ENCODE measurements around the gene TNFSF9. TPM values are rescaled to one million over a fixed set of nuclear protein-coding genes. Genes with fewer than 3 reads are reported as not detected.

TNFSF9 gene
- total RNA-seq, 1 donor from 2014 or later: 2.3 TPM

DNA sequence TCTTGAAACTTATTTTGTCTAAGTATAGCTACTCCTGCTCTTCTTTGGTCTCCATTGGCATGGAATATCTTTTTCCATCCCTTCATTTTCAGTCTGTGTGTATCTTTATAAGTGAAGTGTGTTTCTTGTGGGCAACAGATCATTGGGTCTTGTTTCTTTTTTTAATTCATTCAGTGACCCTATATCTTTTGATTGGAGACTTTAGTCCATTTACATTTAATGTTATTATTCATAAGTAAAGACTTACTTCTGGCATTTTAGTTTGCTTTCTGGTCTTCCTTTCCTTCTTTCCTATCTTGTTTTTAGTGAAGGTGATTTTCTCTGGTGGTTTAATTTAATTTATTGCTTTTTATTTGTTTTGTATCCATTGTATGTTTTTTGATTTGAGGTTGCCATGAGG lies 40.3 kb downstream of the TNFSF9 start:
- H3K79me2 ChIP-seq (ENCODE audit: insufficient read depth, low read length): no peaks in the 10 kb centered on the region
- H3K4me1 Mint-ChIP-seq (ENCODE audit: low read depth, unreplicated experiment): no peaks in the 10 kb centered on the region
- FAIRE-seq: no peak

GRCh38 chr19:6572217-6572616 lies 41.4 kb downstream of the TNFSF9 start:
- H3K4me1 Mint-ChIP-seq (ENCODE audit: low read depth, unreplicated experiment): no peaks in the 10 kb centered on the region
- FAIRE-seq (no peak), DNase-seq (ENCODE audit: low read depth) (no peak)
- no peak for TF ChIP-seq EZH2 (IDR thresholded peaks at IDR 0.05; ENCODE audit: insufficient read depth, low read length)
- TF ChIP-seq, protein P1, sequence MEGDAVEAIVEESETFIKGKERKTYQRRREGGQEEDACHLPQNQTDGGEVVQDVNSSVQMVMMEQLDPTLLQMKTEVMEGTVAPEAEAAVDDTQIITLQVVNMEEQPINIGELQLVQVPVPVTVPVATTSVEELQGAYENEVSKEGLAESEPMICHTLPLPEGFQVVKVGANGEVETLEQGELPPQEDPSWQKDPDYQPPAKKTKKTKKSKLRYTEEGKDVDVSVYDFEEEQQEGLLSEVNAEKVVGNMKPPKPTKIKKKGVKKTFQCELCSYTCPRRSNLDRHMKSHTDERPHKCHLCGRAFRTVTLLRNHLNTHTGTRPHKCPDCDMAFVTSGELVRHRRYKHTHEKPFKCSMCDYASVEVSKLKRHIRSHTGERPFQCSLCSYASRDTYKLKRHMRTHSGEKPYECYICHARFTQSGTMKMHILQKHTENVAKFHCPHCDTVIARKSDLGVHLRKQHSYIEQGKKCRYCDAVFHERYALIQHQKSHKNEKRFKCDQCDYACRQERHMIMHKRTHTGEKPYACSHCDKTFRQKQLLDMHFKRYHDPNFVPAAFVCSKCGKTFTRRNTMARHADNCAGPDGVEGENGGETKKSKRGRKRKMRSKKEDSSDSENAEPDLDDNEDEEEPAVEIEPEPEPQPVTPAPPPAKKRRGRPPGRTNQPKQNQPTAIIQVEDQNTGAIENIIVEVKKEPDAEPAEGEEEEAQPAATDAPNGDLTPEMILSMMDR (IDR thresholded peaks at IDR 0.05; ENCODE audit: insufficient read depth, low read depth, low read length): no peak
- H3K27me3 Mint-ChIP-seq (ENCODE audit: low read depth, unreplicated experiment): no peaks in the 10 kb centered on the region
- Histone ChIP-seq H3K36me3 (ENCODE audit: insufficient read depth, low read length) (no peaks in the 10 kb centered on the region), H3K79me2 (ENCODE audit: insufficient read depth, low read length) (no peaks in the 10 kb centered on the region), H3K9ac (ENCODE audit: low read length) (no peak overlapping the region), H3K4me1 (ENCODE audit: insufficient read depth, low read length) (no peaks in the 10 kb centered on the region), H2AFZ (ENCODE audit: low read depth, low read length) (no peak overlapping the region), H3K4me2 (ENCODE audit: low read length) (no peak overlapping the region), H4K20me1 (ENCODE audit: insufficient read depth, low read length) (no peaks in the 10 kb centered on the region), H3K4me3 (ENCODE audit: insufficient read depth, low read depth, low read length) (no peak overlapping the region), H3K9me3 (ENCODE audit: insufficient read depth, low read depth, low read length) (no peaks in the 10 kb centered on the region), H3K27ac (ENCODE audit: low read depth, low read length) (no peak overlapping the region), H3K27me3 (ENCODE audit: insufficient read depth, low read length) (no peaks in the 10 kb centered on the region)
- H3K4me3 Mint-ChIP-seq (ENCODE audit: unreplicated experiment): no peak overlapping the region
- H3K9me3 Mint-ChIP-seq (ENCODE audit: unreplicated experiment): peaks cover 2% of the 10 kb centered on the region
- H3K36me3 Mint-ChIP-seq (ENCODE audit: low read depth, unreplicated experiment): no peaks in the 10 kb centered on the region
- no peak overlapping the region for H3K27ac Mint-ChIP-seq (ENCODE audit: unreplicated experiment)

More for the DNA sequence above, 40.3 kb downstream of the TNFSF9 start:
- peaks cover 2% of the 10 kb centered on the region for H3K9me3 Mint-ChIP-seq (ENCODE audit: unreplicated experiment)
- Histone ChIP-seq H3K27ac (ENCODE audit: low read depth, low read length) (no peak overlapping the region), H3K9ac (ENCODE audit: low read length) (no peak overlapping the region), H3K4me2 (ENCODE audit: low read length) (no peak overlapping the region), H3K4me1 (ENCODE audit: insufficient read depth, low read length) (no peaks in the 10 kb centered on the region), H3K9me3 (ENCODE audit: insufficient read depth, low read depth, low read length) (no peaks in the 10 kb centered on the region), H2AFZ (ENCODE audit: low read depth, low read length) (no peak overlapping the region), H4K20me1 (ENCODE audit: insufficient read depth, low read length) (no peaks in the 10 kb centered on the region), H3K36me3 (ENCODE audit: insufficient read depth, low read length) (no peaks in the 10 kb centered on the region), H3K4me3 (ENCODE audit: insufficient read depth, low read depth, low read length) (no peak overlapping the region), H3K27me3 (ENCODE audit: insufficient read depth, low read length) (no peaks in the 10 kb centered on the region)
- TF ChIP-seq, protein P1 (IDR thresholded peaks at IDR 0.05; ENCODE audit: insufficient read depth, low read depth, low read length): no peak
- TF ChIP-seq EZH2 (IDR thresholded peaks at IDR 0.05; ENCODE audit: insufficient read depth, low read length): no peak
- DNase-seq (ENCODE audit: low read depth): no peak
- H3K36me3 Mint-ChIP-seq (ENCODE audit: low read depth, unreplicated experiment): no peaks in the 10 kb centered on the region
- no peak overlapping the region for H3K27ac Mint-ChIP-seq (ENCODE audit: unreplicated experiment)
- no peaks in the 10 kb centered on the region for H3K27me3 Mint-ChIP-seq (ENCODE audit: low read depth, unreplicated experiment)
- no peak overlapping the region for H3K4me3 Mint-ChIP-seq (ENCODE audit: unreplicated experiment)

DNA sequence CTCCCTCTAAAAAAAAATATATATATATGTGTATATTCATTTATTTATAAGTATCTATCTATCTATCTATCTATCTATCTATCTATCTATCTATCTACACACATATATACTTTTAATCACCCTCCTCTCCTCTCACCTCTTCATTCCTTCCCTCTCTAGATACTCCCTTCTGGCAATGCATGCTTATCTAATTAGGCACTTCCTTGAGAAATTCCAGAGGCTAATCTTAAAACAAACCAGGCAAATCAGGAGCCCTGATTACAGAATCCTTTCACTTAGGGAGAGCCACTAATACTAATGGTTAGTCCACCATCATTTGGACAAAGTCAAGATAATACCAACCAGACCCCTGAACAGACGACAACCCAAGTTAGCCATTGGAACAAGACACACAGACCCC lies 42.5 kb downstream of the TNFSF9 start:
- no peak overlapping the region for H2AFZ ChIP-seq (ENCODE audit: low read depth, low read length)
- H3K4me2 ChIP-seq (ENCODE audit: low read length): no peak overlapping the region
- Mint-ChIP-seq H3K9me3 (ENCODE audit: unreplicated experiment) (peaks cover 2% of the 10 kb centered on the region), H3K27me3 (ENCODE audit: low read depth, unreplicated experiment) (no peaks in the 10 kb centered on the region), H3K4me3 (ENCODE audit: unreplicated experiment) (no peak overlapping the region), H3K27ac (ENCODE audit: unreplicated experiment) (no peak overlapping the region), H3K4me1 (ENCODE audit: low read depth, unreplicated experiment) (no peaks in the 10 kb centered on the region), H3K36me3 (ENCODE audit: low read depth, unreplicated experiment) (no peaks in the 10 kb centered on the region)
- no peak overlapping the region for H3K9ac ChIP-seq (ENCODE audit: low read length)
- H3K79me2 ChIP-seq (ENCODE audit: insufficient read depth, low read length): no peaks in the 10 kb centered on the region
- no peak overlapping the region for H3K4me3 ChIP-seq (ENCODE audit: insufficient read depth, low read depth, low read length)
- no peak overlapping the region for H3K27ac ChIP-seq (ENCODE audit: low read depth, low read length)
- H3K27me3 ChIP-seq (ENCODE audit: insufficient read depth, low read length): no peaks in the 10 kb centered on the region
- DNase-seq (ENCODE audit: low read depth): no peak
- H3K4me1 ChIP-seq (ENCODE audit: insufficient read depth, low read length): no peaks in the 10 kb centered on the region
- no peaks in the 10 kb centered on the region for H4K20me1 ChIP-seq (ENCODE audit: insufficient read depth, low read length)
- no peak for FAIRE-seq
- TF ChIP-seq, protein P1 (IDR thresholded peaks at IDR 0.05; ENCODE audit: insufficient read depth, low read depth, low read length): no peak
- TF ChIP-seq EZH2 (IDR thresholded peaks at IDR 0.05; ENCODE audit: insufficient read depth, low read length): no peak
- H3K36me3 ChIP-seq (ENCODE audit: insufficient read depth, low read length): no peaks in the 10 kb centered on the region
- no peaks in the 10 kb centered on the region for H3K9me3 ChIP-seq (ENCODE audit: insufficient read depth, low read depth, low read length)
